Thymus (tissue), 11 donors: Measurements from ENCODE around the gene ADAMTS9. TPM values are rescaled to one million over a fixed set of nuclear protein-coding genes. Genes with fewer than 3 reads are reported as not detected.

Experiments used
- DNase-seq, 9 donors: peaks; one replicate each; pipeline ENCODE4 v3.0.0-alpha.2; 2013; ENCODE audit warnings: low spot score in 9 of 9, low read depth in 6 of 9, missing footprints in 1 of 9
- H3K27ac ChIP-seq, 2 donors: one replicate each; pipeline ENCODE4 v1.5.1; 2013; ENCODE audit warnings: control low read depth in 1 of 2, low read depth in 1 of 2, low read length in 1 of 2, mild to moderate bottlenecking in 1 of 2, moderate library complexity in 1 of 2
- H3K27me3 ChIP-seq, 2 donors: one replicate each; pipeline ENCODE4 v1.5.1; 2013; ENCODE audit warnings: low read length in 1 of 2; ENCODE audit not compliant: control insufficient read depth in 2 of 2, insufficient read depth in 1 of 2
- H3K36me3 ChIP-seq, 2 donors: one replicate each; pipeline ENCODE4 v1.5.1; 2013; ENCODE audit warnings: low read length in 1 of 2, mild to moderate bottlenecking in 1 of 2, moderate library complexity in 1 of 2; ENCODE audit not compliant: control insufficient read depth in 2 of 2, insufficient read depth in 2 of 2
- H3K4me1 ChIP-seq, 2 donors: one replicate each; pipeline ENCODE4 v1.5.1; 2013; ENCODE audit warnings: low read length in 2 of 2; ENCODE audit not compliant: control insufficient read depth in 2 of 2, insufficient read depth in 2 of 2
- H3K4me3 ChIP-seq, 2 donors: one replicate each; pipeline ENCODE4 v1.5.1; 2013; ENCODE audit warnings: low read length in 2 of 2, control low read depth in 1 of 2, mild to moderate bottlenecking in 1 of 2
- H3K9me3 ChIP-seq, 2 donors: one replicate each; pipeline ENCODE4 v1.5.1; 2013; ENCODE audit warnings: low read length in 1 of 2, mild to moderate bottlenecking in 1 of 2; ENCODE audit not compliant: control insufficient read depth in 2 of 2, insufficient read depth in 1 of 2
- WGBS: extraction: QIAGEN DNeasy Blood & Tissue Kit; methylation state at CpG from one replicate; pipeline ENCODE4 v1.1.7; 2013; 5-methylcytosine and 5-hydroxymethylcytosine counted together
- polyA plus RNA-seq: library from polyadenylated mRNA; stranded (reverse); fragments of 200-250 nt; gene quantifications from one replicate; pipeline ENCODE4 v1.2.3, GENCODE V29; 2013
- total RNA-seq: library from RNA; stranded (reverse); fragments of 120-200 nt; gene quantifications from one replicate; pipeline ENCODE4 v1.2.4, GENCODE V29; 2013
- donor health status: healthy.

The ADAMTS9 gene
- total and polyA plus RNA-seq, 2 donors = 3.7 to 8.0 TPM

GRCh38 chr3:64508140-64508539, 179.7 kb downstream of the ADAMTS9 start:
- WGBS = 75% methylated on average over 1 of the region's 1 CpG
- H3K27ac ChIP-seq = no peak overlapping the region
- DNase-seq = no peak

GRCh38 chr3:64506255-64506654, 181.5 kb downstream of the ADAMTS9 start:
- no peaks in the 10 kb centered on the region for H3K9me3 ChIP-seq
- no peaks in the 10 kb centered on the region for H3K27me3 ChIP-seq
- no peak overlapping the region for H3K4me3 ChIP-seq
- H3K4me1 ChIP-seq = no peaks in the 10 kb centered on the region
- no peaks in the 10 kb centered on the region for H3K36me3 ChIP-seq
- no peak for DNase-seq
- WGBS = 89% methylated on average over 8 of the region's 8 CpGs
- H3K27ac ChIP-seq = no peak overlapping the region

More at GRCh38 chr3:64508140-64508539, 179.7 kb downstream of the ADAMTS9 start:
- Histone ChIP-seq H3K9me3 (no peaks in the 10 kb centered on the region), H3K36me3 (no peaks in the 10 kb centered on the region), H3K4me3 (no peak overlapping the region), H3K27me3 (no peaks in the 10 kb centered on the region), H3K4me1 (no peaks in the 10 kb centered on the region)

- WGBS = 9% methylated on average over 7 of the region's 7 CpGs
- H3K36me3 ChIP-seq = no peaks in the 10 kb centered on the region
- H3K4me3 ChIP-seq = no peak overlapping the region
- no peaks in the 10 kb centered on the region for H3K27me3 ChIP-seq
- H3K27ac ChIP-seq = no peak overlapping the region
- no peaks in the 10 kb centered on the region for H3K9me3 ChIP-seq
- no peaks in the 10 kb centered on the region for H3K4me1 ChIP-seq
- DNase-seq = no peak
Observed at GRCh38 chr3:64505419-64505818, 182.4 kb downstream of the ADAMTS9 start.

GRCh38 chr3:64502284-64502683, 185.5 kb downstream of the ADAMTS9 start:
- 90% methylated on average over 1 of the region's 1 CpG for WGBS
- Histone ChIP-seq H3K36me3 (no peaks in the 10 kb centered on the region), H3K9me3 (no peaks in the 10 kb centered on the region), H3K27ac (no peak overlapping the region), H3K4me3 (no peak overlapping the region), H3K27me3 (no peaks in the 10 kb centered on the region), H3K4me1 (no peaks in the 10 kb centered on the region)
- no peak for DNase-seq

GRCh38 chr3:64501298-64501906, 186.4 kb downstream of the ADAMTS9 start:
- Histone ChIP-seq H3K9me3 (no peaks in the 10 kb centered on the region), H3K27me3 (no peaks in the 10 kb centered on the region), H3K27ac (no peak overlapping the region), H3K4me1 (no peaks in the 10 kb centered on the region), H3K36me3 (no peaks in the 10 kb centered on the region), H3K4me3 (no peak overlapping the region)
- no peak for DNase-seq
- WGBS = 52% methylated on average over 8 of the region's 8 CpGs

GRCh38 chr3:64496786-64497490, 190.9 kb downstream of the ADAMTS9 start:
- no peaks in the 10 kb centered on the region for H3K9me3 ChIP-seq
- H3K4me3 ChIP-seq = no peak overlapping the region
- H3K27me3 ChIP-seq = peaks cover 0 to 15% of the 10 kb centered on the region in 2 donors
- DNase-seq = no peak
- no peaks in the 10 kb centered on the region for H3K36me3 ChIP-seq
- H3K4me1 ChIP-seq = no peaks in the 10 kb centered on the region
- H3K27ac ChIP-seq = no peak overlapping the region
- WGBS = 93% methylated on average over 5 of the region's 5 CpGs

GRCh38 chr3:64495781-64496334, 191.9 kb downstream of the ADAMTS9 start:
- no peak overlapping the region for H3K27ac ChIP-seq
- H3K36me3 ChIP-seq = no peaks in the 10 kb centered on the region
- no peak overlapping the region for H3K4me3 ChIP-seq
- H3K27me3 ChIP-seq = peaks cover 0 to 22% of the 10 kb centered on the region in 2 donors
- no peaks in the 10 kb centered on the region for H3K9me3 ChIP-seq
- no peak for DNase-seq
- 97% methylated on average over 2 of the region's 2 CpGs for WGBS
- no peaks in the 10 kb centered on the region for H3K4me1 ChIP-seq

GRCh38 chr3:64495121-64495780, 192.5 kb downstream of the ADAMTS9 start:
- Histone ChIP-seq H3K4me1 (no peaks in the 10 kb centered on the region), H3K27me3 (peaks cover 0 to 28% of the 10 kb centered on the region in 2 donors), H3K9me3 (no peaks in the 10 kb centered on the region), H3K4me3 (no peak overlapping the region), H3K36me3 (no peaks in the 10 kb centered on the region), H3K27ac (no peak overlapping the region)
- DNase-seq = no peak
- WGBS = 78% methylated on average over 4 of the region's 4 CpGs

- Histone ChIP-seq H3K4me3 (no peak overlapping the region), H3K36me3 (no peaks in the 10 kb centered on the region), H3K4me1 (no peaks in the 10 kb centered on the region), H3K27me3 (peaks cover 0 to 35% of the 10 kb centered on the region in 2 donors), H3K27ac (no peak overlapping the region), H3K9me3 (no peaks in the 10 kb centered on the region)
- 89% methylated on average over 2 of the region's 2 CpGs for WGBS
- no peak for DNase-seq
Observed at GRCh38 chr3:64494526-64494925, 193.3 kb downstream of the ADAMTS9 start.
